Motor neuron (in vitro differentiated cells): Measurements from ENCODE around the gene WNT9A. TPM values are rescaled to one million over a fixed set of nuclear protein-coding genes. Genes with fewer than 3 reads are reported as not detected.

Source experiments
- total RNA-seq, 8 experiments: library from RNA; unstranded; fragments of 300-600 nt; gene quantifications; 2 replicates each; pipeline versions ENCODE4 v1.2.3 to v1.2.4, GENCODE V29; 2022

WNT9A gene
- total RNA-seq, 8 experiments from 2014 or later, result 0.28 to 4.9 (median 0.98) TPM

Other genes with a start within 250 kb of the WNT9A start
- gene JMJD4, start 212.6 kb downstream of the WNT9A start, total RNA-seq, result 10 to 100 TPM; 16.8 to 27.5 (median 21.1) TPM
- gene SNAP47, start 212.5 kb downstream of the WNT9A start, total RNA-seq, result 10 to 100 TPM; 26.6 to 56.0 (median 40.9) TPM
- gene PRSS38, start 132.3 kb downstream of the WNT9A start, total RNA-seq, result under 1 TPM in 1 of 8 experiments, not detected in 7; 0.17 TPM
- gene WNT3A, start 59.1 kb upstream of the WNT9A start, total RNA-seq, result 1 to 10 TPM in 1 of 8 experiments, under 1 TPM in 6, not detected in 1; 0.05 to 1.3 (median 0.17) TPM
- gene ARF1, start 134.8 kb upstream of the WNT9A start, total RNA-seq, result 100 to 1,000 TPM; 255 to 597 (median 339) TPM
- gene C1orf35, start 155.4 kb upstream of the WNT9A start, total RNA-seq, result 100 to 1,000 TPM in 1 of 8 experiments, 10 to 100 TPM in 6, 1 to 10 TPM in 1; 8.1 to 126 (median 19.9) TPM
- gene MRPL55, start 161.4 kb upstream of the WNT9A start, total RNA-seq, result 100 to 1,000 TPM in 3 of 8 experiments, 10 to 100 TPM in 5; 60.7 to 175 (median 87.2) TPM
- 100 to 1,000 TPM; 187 to 466 (median 319) TPM for gene GUK1, start 192.3 kb upstream of the WNT9A start, total RNA-seq
- 1 to 10 TPM in 2 of 8 experiments, under 1 TPM in 6; 0.71 to 1.6 (median 0.86) TPM for gene GJC2, start 202.0 kb upstream of the WNT9A start, total RNA-seq
- gene IBA57, start 217.9 kb upstream of the WNT9A start, total RNA-seq, result 1 to 10 TPM; 2.8 to 6.0 (median 4.2) TPM